DMS79 (cell line): Measurements from ENCODE around the gene CMIP.

Source experiments
- DNase-seq: peaks from one replicate; lab custom pipeline; 2025; lab: John Stamatoyannopoulos, UW

Gene CMIP

DNA sequence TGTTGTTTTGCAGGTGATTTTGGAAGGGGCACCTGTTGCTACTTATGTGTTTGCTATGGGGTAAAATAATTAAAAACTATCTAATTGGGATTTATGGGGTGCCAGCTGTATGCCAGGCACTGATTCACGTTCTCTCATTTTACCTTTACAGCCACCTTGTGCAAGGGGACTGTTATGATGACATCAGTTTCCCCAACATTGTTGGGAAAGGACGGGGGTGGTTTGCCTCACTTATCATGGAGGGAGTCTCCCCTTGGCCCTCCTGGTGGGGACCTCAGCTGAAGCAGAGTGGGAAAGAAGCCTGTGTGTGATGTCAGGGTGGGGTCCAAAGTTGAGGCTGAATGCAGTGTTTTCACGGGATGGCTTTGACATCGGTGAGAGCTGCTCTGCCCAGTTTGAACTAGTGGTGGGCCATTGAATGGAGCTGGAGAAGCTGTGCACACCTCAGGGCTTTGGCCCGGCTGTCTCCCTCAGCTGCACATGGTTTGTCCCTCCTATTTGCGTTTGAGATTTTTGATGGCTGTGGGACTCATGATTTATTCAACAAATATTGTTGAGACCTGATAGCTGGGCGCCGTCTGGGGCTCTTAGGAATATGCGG lies 36.1 kb downstream of the CMIP start:
- no peak for DNase-seq

DNA sequence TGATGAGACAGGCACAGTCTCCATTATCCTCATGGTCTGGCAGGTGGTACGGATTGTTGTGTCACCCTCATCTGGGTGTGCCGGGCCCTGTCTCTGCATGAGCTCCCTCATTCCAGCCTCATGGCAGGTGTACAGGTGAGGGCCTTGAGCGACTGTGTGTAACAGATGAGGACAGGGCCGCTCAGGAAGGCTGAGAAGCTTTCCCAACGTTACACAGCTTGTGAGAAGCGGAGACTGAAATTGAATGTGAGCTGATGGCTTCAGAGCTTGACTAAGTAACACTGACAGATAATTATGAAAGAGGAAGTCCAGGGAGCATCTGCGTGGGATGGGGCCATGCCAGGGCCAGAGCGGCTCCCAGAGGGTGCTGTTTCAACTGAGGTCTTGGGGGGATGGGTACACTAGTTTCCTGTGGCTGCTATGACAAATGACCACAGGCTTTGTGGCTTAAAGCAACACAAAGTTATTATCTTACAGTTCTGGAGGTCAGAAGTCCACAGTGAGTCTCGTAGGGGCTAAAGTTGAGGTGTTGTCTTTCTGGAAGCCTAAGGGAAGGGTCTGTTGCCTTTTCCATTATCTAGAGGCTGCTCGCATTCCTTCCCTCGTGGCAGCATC lies 36.7 kb downstream of the CMIP start:
- DNase-seq, result no peak

DNA sequence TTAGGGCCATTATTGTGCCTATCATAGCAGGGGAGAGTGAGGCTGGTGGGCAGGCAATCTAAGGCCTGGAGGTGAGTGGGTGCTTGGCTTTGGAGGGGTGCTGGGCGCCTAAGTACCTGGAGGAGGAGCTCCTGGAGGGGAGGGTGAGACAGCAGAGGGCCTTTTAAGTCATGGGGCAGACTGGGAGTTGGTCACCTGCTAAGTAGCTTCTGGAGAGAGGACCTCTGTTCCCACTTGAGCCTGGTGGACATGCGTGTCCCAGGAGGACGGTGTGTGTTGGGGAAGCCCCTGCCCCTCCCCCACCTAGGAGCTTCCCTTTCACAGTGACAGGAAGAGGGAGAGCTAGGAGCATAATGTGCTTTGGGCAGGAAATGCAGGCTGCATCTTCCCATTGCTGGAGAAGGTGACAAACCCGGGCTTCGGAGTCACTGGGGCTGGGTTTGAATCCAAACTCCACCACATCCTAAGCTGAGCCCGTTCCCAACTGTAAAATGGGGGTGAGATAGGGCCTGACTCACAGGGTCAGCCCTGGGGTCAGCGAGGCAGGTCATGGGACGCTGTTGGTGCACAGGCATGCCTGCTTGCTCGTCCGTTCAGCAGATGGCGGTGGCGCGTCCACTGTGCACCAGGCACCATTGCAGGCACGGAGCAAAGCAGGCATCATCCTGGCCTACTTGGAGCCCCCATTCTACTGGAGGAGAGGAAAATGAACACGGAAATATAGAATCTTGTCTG lies 37.9 kb downstream of the CMIP start:
- no peak for DNase-seq

DNA sequence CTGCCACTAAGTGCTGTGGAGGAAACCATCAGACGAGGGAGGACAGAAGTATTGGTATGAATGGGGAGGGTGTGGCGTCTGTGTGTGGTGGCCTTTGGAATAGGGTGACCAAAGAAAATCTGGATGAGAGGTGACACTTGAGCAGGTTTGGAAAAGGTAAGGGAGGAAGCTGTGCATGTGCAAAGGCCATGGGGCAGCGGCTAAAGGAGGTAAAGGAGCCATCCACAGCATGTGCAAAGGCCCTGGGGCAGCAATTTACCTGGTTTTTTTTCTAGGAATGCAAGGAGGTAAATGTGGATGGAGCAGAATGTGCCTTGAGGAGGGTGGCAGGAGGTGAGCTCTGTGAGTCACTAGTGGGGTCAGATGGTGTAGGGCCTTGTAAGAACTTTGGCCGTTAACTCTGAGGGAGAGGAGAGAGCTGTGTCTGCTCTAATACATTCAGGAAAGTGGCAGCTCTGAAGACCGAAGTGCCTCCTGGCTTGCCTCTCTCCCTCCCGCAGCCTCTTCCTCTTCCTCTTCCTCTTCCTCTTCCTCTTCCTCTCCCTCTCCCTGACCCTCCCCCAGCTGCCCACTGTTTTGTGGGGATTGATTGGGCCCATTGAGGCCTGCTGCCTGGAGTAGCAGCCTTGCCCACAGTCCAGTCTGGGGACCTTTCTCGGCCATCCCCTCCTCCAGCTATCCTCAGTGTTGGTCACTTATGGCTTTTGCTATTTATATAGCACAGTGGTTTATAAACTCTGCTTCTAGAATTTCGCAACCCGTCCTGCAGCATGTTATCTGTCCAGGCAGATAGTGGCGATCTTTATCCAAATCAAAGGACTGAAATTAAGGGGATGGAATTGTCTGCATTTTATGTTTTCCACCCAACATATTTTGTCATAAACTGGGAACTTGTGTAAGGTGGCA lies 38.7 kb downstream of the CMIP start:
- no peak for DNase-seq

DNA sequence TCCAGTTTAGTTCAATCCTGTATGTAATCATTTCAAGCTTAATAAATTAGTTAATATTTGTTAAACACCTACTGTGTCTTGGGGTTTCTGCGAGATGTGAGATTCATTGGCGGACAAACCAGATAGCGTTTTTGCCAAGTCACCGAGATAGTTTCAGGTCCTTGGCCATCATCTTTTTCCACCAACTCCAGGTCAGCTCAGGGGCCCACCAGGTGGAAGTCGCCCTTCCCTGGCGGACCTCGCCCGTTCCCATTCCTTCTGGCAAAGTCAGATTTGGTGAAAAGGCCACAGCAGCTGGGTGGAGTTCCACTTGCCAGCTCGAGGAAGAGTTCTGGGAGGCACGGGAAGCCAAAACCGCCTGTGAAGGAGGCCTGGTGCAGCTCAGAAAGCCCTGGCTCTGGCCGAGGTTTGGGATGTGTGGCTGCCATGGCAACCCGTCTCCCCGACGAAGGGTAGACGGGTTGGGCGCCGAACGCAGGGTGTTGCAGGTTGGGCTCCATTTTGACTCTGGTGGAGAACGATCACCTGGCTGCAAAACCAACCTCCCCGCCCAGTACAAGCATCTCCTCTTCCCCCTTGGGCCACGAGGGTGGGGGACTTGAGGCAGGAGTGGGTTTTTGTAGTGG lies 39.5 kb downstream of the CMIP start:
- no peak for DNase-seq

DNA sequence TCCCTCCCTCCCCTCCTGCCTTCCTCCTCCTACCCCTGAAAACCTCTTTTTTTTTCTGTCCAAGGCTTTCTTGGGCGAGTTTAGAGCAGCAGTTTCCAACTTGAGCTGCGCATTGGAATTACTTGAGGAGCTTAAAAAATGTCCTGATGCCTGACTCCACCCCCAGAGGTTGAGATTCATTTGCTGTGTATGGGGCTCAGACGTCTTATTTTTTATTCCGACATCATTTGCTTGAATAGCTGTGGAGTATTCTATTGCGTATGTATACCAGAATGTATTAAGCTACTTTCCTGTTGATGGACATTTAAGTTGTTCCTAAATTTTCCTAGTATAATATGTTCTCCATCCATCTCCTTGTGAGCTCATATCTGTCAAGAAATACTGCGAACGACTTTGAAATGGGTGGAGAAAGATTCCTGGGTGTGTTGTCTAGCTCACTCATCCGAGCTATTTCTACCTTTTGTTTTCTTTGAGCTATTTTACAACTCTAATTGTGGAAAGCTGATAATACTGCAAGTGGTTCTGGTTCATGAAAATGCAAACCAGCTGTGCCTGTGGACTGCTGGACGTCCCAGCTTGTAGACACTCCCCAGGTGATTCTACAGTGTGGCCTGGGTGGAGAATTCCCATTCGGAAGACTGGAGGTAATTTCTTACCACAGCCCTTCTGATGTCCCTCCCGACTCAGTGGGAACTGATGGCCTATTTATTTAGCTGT lies 40.5 kb downstream of the CMIP start:
- no peak for DNase-seq

DNA sequence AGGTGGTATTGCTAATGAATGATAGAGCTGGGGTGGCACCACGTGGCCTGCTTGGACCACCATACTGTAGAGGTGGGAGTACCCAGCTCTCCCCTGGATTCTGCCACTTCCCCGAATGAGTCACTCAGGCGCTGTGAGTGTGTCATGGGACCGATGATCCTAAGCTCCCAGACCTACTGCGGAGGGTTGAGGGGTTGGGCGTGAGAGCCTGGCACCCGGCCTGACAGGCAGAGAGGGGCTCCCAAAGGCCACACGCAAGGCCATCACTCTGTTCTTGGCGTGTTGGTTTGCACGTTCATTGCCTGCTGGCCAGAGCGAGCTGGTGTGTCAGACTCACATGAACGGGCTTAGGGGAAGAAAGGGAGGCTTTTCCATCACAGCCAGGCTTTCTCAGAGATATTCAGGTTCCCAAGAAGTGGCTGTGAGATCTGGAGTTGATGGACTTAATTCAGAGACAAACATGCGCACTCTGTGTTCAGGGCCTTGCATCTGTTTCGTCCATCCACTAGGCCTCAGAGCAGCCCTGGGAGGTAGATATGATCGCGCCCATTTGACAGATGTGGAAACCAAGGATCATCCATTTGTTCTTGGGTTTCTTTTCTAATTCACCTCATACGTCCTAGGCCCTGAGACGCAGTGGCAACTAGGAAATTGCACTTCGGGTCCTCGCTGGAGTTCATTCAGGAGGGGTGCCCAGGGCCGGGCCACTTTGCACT lies 41.4 kb downstream of the CMIP start:
- no peak for DNase-seq

DNA sequence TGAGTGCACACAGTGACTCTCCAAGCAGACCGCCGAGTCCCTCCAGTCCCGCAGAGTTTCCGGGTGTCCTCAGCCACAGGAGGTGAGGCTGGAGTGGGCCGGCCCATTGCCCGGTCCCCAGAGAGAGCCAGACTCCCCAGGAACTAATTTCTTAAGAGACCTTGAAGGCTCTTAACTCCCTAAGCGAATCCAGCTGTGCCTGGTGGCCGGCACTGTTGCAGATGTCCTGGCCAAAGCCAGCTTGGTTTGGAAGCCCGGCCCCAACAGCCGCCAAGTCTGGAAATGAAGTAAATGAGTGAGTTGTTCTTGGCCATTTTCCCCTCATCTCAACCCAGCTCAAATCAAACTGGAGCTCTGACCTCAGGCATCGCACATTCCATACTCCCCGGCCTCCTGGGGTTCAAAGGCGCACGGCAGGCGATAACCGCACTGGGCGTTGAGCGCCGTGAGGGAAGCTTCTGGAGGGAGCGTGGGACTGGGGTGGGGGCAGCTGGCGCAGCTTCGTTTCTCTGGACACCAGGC lies 42.0 kb downstream of the CMIP start:
- no peak for DNase-seq

DNA sequence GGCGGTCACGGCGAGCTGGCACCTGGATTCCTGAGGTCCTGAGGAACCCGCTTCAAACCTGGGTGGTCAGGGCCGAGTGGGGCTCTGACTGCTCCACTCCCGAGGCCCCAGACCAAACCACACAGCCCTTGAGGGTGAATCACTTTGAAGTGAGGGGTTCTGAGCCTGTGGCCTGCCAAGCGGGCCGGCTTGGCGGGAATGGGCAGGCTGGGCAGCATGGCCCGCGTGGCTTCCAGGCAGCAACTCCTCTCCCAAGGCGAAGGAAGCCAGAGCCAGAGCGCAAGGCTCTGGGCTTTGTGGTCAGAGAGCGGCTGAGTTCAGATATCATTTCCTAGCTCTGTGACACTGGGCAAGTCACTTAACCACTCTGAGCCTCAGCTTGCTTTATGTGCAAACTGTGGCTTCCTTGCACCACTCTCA lies 42.7 kb downstream of the CMIP start:
- DNase-seq, result no peak

DNA sequence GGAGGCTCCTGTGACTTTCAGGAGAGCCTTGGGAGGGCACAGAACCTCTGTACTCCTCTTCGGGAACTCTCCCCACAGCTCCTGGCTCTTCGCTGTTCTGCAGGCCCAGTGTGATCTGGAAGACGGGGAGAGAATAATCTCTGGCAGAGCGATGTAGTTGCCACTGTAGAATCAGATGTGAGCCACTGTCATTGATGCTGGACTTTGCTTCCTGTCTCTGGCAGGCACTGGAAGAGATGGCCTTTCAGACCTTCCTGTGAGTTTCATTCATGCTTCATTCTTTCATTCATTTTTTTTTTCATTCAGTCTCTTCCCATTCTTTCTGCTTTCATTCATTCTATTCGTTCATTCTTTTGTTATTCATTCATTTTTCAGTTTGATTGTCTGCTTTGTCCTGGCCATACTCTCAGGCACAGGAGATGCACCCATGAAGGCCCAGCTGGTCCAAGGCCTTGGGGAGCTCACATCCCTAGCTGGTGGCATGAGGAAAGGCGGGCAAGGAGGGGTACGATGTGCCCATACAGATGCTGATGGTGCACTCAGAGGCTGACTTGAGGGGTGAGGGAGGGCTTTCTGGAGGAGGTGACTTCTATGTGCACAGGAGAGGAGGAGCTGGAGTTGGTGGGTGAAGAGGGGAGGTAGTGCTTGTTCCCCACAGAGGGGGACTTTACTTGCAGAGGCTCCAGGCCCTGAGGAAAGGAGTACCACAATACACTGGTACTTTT lies 44.2 kb downstream of the CMIP start:
- no peak for DNase-seq

DNA sequence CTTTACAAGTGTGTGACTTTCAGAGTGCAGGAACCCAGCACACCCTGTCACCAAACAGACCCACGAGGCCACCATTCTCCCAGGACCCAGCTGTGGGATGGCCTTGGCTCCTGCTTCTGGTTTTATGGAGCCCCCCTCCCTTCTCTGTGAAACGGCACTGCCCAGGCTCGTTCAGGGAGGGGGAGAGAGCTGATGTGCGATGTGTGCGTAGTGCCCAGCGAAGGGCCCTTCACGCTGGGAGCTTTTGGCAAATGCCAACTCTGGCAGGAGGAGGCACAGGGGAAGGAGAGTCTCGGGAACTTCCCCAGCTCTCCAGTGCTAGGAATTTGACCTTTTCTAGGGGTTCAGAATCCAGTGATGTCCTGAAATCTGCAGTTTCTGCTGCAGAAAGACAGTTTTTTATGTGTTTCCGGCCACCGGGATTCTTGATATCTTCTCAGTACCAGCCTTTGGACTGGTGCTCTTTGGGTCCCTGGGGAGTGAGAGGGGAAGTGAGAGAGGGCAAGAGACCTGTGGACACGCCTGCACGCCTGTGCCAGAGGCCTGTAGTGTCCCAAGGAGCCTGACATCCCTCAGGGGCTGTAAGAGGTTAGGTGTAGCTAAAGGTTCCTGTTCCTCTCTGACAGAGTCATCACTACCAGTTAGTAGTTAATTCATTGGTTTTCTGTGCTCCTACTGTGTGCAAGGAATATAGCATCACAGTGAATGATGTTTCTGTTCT lies 45.1 kb downstream of the CMIP start:
- DNase-seq, result no peak

DNA sequence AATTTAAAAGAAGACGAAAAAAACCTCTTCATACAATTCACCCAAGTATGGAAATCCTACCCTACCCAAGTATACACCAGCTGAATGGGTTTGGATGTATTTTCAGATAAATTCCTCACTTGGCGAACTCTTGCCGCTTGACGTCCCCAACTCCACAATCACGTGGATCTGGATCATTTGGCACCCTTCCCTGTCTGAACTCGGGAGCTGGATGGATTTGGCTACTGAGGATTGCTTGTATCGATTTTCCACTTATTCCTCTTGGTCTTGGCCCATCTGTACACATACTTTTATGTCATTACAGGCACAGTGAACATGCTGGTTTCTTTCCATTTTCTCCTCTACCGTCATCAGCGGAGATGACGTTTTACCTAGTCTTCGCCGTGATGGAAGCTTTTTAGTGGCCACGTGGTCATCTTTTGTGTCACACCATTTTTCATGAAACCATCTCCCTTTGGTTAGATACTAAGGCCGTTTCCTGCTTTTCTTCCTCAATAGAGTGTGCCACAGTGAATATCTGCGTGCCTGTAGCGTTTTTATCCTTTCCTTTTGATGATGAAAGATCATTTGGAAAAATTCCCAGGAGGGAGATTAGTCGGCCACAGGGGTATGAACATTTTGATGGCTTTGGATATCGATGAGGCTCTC lies 47.1 kb downstream of the CMIP start:
- DNase-seq, result no peak

DNA sequence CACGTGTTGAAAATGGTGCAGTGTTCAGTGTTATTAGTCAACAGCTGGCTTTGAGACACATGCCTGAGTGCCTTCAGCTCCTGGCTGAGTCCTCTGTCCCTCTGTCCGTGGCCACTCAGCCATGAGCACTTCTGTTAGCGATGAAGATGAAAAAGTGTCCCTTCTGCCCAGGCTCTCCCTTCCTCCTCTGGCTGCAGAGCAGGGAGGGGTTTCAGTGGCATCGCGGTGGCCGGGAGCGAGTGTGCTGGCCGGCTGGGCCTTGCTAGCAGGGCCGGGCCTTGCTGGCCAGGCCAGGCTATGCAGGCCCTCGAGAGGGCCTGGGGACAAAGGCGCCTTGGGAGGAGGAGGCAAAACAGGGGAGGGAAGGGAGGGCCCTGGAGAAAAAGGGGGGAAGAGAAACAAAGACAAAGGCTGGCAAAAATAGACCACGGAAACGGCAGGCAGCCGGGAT lies 47.7 kb downstream of the CMIP start:
- no peak for DNase-seq

DNA sequence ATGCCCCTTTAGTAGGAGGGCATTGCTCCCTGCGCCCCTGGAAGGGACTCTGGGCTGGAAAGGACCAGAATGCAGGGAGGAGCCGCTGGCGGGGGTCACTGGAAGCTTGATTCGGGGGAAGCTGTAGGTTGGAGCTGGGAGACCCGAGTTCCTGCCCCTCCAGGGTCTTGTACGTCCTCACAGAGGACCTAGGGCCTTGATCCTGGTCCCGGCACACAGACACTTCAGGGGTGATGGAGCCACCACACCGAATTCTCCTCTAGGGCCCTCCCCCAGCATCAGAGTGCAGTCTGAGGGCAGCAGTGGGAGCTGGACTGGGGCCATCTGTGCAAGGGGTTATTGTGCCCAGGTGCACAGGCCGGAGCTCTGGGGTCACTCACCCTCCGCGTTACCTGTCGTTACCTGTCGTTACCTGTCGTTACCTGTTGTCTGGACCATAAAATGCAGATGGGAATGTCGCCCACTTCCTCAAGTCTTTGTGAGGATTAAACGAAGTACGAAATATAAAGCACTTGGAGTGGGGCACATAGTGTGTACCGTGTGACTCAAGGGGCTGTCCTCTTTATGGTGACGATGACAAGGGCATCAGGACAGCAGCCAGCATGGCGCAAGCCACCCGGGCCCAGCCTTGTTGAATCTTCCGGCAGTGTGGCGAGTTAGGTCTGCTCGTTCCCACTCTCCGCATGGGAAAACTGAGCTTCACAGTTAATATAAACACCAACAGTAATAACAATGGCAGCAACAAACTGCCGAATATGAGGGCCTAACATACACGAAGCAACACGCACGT lies 48.6 kb downstream of the CMIP start:
- no peak for DNase-seq

DNA sequence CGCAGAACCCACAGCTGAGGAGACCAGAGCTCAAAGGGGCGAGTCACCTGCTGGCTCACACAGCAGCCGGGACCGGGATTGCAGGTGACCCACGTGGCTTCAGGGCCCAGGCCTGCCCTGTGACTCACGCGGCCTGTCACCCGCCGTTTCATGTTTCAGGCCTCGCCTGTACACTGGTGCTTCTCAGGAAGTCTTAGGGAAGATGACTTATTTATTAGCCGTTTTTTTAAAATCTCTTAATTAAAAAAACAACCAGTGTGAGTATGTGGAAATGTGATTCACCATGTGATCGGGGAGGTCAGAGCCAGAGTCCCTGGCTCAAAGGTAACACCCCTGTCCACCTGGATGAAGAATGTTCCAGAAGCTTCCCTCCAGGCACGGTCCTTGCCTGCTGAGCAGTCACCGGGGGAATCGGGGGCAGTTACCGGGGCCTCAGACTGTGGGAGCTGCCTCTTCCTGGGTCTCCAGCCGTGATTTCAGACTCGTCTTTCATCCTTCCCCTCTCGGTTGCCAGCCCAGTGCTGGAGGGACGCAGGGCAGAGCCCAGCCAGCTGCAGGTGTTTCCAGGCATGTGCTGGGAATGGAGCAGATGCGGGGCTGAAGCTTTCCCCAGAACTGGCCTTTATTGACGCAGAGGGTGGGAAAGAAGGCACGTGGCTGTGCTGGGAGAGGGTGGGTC lies 49.3 kb downstream of the CMIP start:
- no peak for DNase-seq

DNA sequence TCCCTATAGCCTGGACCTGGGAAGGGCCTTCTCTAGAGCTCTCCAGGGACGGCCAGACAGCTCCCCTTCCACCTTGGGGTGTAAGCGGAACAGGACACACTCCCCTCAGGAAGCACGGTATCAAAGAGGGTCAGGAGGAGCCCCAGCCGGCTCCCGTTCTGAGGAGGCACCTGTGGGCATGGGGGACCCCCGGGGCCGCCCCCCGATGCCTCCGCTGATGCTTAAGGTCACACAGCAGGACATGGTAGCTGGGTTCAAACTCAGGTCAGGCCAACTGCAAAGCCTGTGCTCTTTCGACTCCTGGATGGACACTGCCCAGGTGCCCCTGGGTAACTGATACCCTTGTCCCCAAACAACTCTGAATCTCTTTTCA lies 49.8 kb downstream of the CMIP start:
- no peak for DNase-seq

DNA sequence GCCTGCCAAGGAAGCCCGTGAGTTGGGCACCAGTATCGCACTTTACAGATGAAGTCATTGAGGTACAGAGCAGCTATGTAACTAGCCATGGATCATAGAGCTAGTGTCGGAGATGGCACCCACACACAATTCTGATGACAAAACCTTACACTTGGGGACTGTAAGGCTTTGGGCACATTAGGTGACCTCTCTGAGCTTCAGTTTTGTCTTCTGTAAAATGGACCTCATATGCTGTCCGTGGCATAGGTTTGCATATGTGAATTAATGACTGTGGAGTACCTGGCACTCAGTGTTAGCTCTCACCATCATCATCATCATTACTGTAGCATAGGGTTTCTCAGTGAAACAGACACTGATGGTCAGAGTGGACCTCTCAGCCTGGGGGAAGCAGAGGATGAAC lies 50.3 kb downstream of the CMIP start:
- DNase-seq, result no peak
